Mesothelial cell of epicardium (in vitro differentiated cells): ENCODE results near the gene ST3GAL3. TPM values are rescaled to one million over a fixed set of nuclear protein-coding genes. Genes with fewer than 3 reads are reported as not detected.

Experiments used
- DNase-seq, 2 experiments: peaks; one replicate each; pipeline ENCODE4 v3.0.0; 2021; ENCODE audit warnings: low spot score in 2 of 2; ENCODE audit not compliant: unreplicated experiment in 2 of 2
- H3K27ac Mint-ChIP-seq: 2 replicates; pipeline ENCODE4 v1.8.0; 2021; ENCODE audit warnings: mixed read lengths
- H3K27me3 Mint-ChIP-seq: 2 replicates; pipeline ENCODE4 v1.8.0; 2021; ENCODE audit warnings: low read depth, mixed read lengths
- H3K36me3 Mint-ChIP-seq: 2 replicates; pipeline ENCODE4 v1.8.0; 2021; ENCODE audit warnings: mixed read lengths
- H3K4me1 Mint-ChIP-seq: 2 replicates; pipeline ENCODE4 v1.8.0; 2021; ENCODE audit warnings: mixed read lengths
- H3K4me3 Mint-ChIP-seq: 2 replicates; pipeline ENCODE4 v1.8.0; 2021; ENCODE audit warnings: mild to moderate bottlenecking, moderate library complexity, mixed read lengths
- H3K9me3 Mint-ChIP-seq: 2 replicates; pipeline ENCODE4 v1.8.0; 2021; ENCODE audit warnings: mixed read lengths
- CTCF ChIP-seq: fragments of 200-600 bp; sonication (generic); IDR thresholded peaks from one replicate; pipeline ENCODE4 v1.5.0; 2021; ENCODE audit warnings: antibody characterized with exemption; ENCODE audit not compliant: unreplicated experiment
- total RNA-seq: library from RNA; stranded (reverse); gene quantifications from 3 replicates; pipeline ENCODE4 v1.2.1, GENCODE V29; 2021

ST3GAL3 gene
- total RNA-seq, 1 donor from 2014 or later, result 31.0 TPM

GRCh38 chr1:43678940-43679339, 28.4 kb upstream of the ST3GAL3 start:
- Mint-ChIP-seq H3K27me3 (no peaks in the 10 kb centered on the region), H3K4me1 (no peaks in the 10 kb centered on the region), H3K36me3 (peaks cover 40% of the 10 kb centered on the region), H3K4me3 (no peak overlapping the region), H3K27ac (no peak overlapping the region), H3K9me3 (no peaks in the 10 kb centered on the region)
- no peak for TF ChIP-seq CTCF
- no peak for DNase-seq

GRCh38 chr1:43683560-43683959, 23.8 kb upstream of the ST3GAL3 start:
- TF ChIP-seq CTCF, result no peak
- H3K27ac Mint-ChIP-seq, result no peak overlapping the region
- no peaks in the 10 kb centered on the region for H3K4me1 Mint-ChIP-seq
- no peak overlapping the region for H3K4me3 Mint-ChIP-seq
- DNase-seq, result no peak
- H3K9me3 Mint-ChIP-seq, result no peaks in the 10 kb centered on the region
- peaks cover 36% of the 10 kb centered on the region for H3K36me3 Mint-ChIP-seq
- H3K27me3 Mint-ChIP-seq, result no peaks in the 10 kb centered on the region

GRCh38 chr1:43686801-43687200, 20.5 kb upstream of the ST3GAL3 start:
- DNase-seq, result no peak
- no peaks in the 10 kb centered on the region for H3K4me1 Mint-ChIP-seq
- H3K36me3 Mint-ChIP-seq, result peaks cover 47% of the 10 kb centered on the region
- TF ChIP-seq CTCF, result no peak
- no peak overlapping the region for H3K4me3 Mint-ChIP-seq
- no peaks in the 10 kb centered on the region for H3K9me3 Mint-ChIP-seq
- no peak overlapping the region for H3K27ac Mint-ChIP-seq
- H3K27me3 Mint-ChIP-seq, result no peaks in the 10 kb centered on the region

- H3K27ac Mint-ChIP-seq, result no peak overlapping the region
- no peaks in the 10 kb centered on the region for H3K9me3 Mint-ChIP-seq
- DNase-seq, result no peak
- no peak for TF ChIP-seq CTCF
- peaks cover 5% of the 10 kb centered on the region for H3K4me1 Mint-ChIP-seq
- H3K27me3 Mint-ChIP-seq, result no peaks in the 10 kb centered on the region
- no peak overlapping the region for H3K4me3 Mint-ChIP-seq
- peaks cover 51% of the 10 kb centered on the region for H3K36me3 Mint-ChIP-seq
Measured at GRCh38 chr1:43687301-43688108, 19.8 kb upstream of the ST3GAL3 start.

- H3K27ac Mint-ChIP-seq, result no peak overlapping the region
- no peaks in the 10 kb centered on the region for H3K27me3 Mint-ChIP-seq
Measured at GRCh38 chr1:43688109-43688387, 19.3 kb upstream of the ST3GAL3 start.

More at GRCh38 chr1:43688109-43688387, 19.3 kb upstream of the ST3GAL3 start:
- Mint-ChIP-seq H3K4me1 (peaks cover 5% of the 10 kb centered on the region), H3K9me3 (no peaks in the 10 kb centered on the region), H3K4me3 (no peak overlapping the region), H3K36me3 (peaks cover 53% of the 10 kb centered on the region)
- DNase-seq, result no peak
- TF ChIP-seq CTCF, result no peak
